Measurements from ENCODE around the gene MED29. TPM values are rescaled to one million over a fixed set of nuclear protein-coding genes. Genes with fewer than 3 reads are reported as not detected.

MED29 gene
- total RNA-seq, 1 donor from 2014 or later = 37.8 TPM

DNA sequence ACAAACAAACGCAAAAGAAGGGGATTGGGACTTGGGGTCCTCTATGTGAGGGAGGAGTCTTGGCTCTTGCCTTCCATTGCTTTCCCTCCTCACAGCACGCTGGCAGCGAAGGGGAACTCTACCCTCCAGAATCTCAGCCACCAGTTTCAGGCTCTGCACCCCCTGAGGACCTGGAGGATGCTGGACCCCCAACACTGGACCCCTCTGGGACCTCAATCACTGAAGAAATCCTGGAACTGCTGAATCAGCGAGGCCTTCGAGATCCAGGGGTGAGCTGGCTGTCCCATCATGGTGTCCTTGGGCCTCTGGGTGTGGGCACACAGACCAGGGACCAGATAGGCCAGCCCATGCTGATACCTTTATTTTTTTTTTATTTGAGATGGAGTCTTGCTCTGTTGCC lies 30.8 kb downstream of the MED29 start:
- no peaks in the 10 kb centered on the region for H3K27me3 ChIP-seq
- H3K4me3 ChIP-seq = no peak overlapping the region
- TF ChIP-seq, protein P1, sequence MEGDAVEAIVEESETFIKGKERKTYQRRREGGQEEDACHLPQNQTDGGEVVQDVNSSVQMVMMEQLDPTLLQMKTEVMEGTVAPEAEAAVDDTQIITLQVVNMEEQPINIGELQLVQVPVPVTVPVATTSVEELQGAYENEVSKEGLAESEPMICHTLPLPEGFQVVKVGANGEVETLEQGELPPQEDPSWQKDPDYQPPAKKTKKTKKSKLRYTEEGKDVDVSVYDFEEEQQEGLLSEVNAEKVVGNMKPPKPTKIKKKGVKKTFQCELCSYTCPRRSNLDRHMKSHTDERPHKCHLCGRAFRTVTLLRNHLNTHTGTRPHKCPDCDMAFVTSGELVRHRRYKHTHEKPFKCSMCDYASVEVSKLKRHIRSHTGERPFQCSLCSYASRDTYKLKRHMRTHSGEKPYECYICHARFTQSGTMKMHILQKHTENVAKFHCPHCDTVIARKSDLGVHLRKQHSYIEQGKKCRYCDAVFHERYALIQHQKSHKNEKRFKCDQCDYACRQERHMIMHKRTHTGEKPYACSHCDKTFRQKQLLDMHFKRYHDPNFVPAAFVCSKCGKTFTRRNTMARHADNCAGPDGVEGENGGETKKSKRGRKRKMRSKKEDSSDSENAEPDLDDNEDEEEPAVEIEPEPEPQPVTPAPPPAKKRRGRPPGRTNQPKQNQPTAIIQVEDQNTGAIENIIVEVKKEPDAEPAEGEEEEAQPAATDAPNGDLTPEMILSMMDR (IDR thresholded peaks at IDR 0.05) = no peak
- TF ChIP-seq POLR2A (IDR thresholded peaks at IDR 0.05) (no peak), POLR2AphosphoS5 (IDR thresholded peaks at IDR 0.05; ENCODE audit: insufficient read depth in 1 of 2, low read depth in 1 of 2) (no peak)
- H3K36me3 ChIP-seq = peaks cover 0 to 32% of the 10 kb centered on the region in 2 donors
- DNase-seq (ENCODE audit: extremely low spot score in 2 of 2) = no peak
- intact Hi-C loops (cut with DNase I) = no loop called here
- no peak overlapping the region for H3K27ac ChIP-seq
- no peaks in the 10 kb centered on the region for H3K9me3 ChIP-seq
- no peaks in the 10 kb centered on the region for H3K4me1 ChIP-seq

DNA sequence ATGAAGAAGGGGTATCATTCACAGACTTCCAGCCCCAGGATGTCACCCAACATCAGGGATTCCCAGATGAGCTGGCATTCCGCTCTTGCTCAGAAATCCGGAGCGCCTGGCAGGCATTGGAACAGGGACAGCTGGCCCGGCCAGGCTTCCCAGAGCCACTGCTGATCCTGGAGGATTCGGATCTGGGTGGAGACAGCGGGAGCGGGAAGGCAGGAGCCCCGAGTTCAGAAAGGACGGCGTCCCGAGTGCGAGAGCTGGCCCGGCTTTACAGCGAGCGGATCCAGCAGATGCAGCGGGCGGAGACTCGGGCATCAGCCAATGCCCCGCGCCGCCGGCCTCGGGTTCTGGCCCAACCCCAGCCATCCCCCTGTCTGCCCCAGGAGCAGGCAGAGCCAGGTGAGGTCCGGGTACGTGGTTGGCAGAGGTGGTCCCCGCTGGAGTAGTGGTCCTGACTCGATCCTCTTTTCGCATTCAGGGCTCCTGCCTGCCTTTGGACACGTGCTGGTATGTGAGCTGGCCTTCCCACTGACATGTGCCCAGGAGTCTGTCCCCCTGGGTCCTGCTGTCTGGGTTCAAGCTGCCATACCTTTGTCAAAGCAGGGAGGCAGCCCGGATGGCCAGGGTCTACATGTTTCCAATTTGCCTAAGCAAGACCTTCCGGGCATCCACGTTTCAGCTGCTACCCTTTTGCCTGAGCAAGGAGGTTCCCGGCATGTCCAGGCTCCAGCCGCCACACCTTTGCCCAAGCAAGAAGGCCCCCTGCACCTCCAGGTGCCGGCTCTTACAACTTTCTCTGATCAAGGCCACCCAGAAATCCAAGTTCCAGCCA lies 32.3 kb downstream of the MED29 start:
- no peak overlapping the region for H3K27ac ChIP-seq
- H3K27me3 ChIP-seq = no peaks in the 10 kb centered on the region
- H3K9me3 ChIP-seq = no peaks in the 10 kb centered on the region
- H3K4me3 ChIP-seq = no peak overlapping the region
- no peak for TF ChIP-seq POLR2A (IDR thresholded peaks at IDR 0.05)
- peaks cover 0 to 21% of the 10 kb centered on the region in 2 donors for H3K36me3 ChIP-seq
- DNase-seq (ENCODE audit: extremely low spot score in 2 of 2) = no peak
- intact Hi-C loops (cut with DNase I) = no loop called here
- peaks cover 5% of the 10 kb centered on the region for H3K4me1 ChIP-seq

DNA sequence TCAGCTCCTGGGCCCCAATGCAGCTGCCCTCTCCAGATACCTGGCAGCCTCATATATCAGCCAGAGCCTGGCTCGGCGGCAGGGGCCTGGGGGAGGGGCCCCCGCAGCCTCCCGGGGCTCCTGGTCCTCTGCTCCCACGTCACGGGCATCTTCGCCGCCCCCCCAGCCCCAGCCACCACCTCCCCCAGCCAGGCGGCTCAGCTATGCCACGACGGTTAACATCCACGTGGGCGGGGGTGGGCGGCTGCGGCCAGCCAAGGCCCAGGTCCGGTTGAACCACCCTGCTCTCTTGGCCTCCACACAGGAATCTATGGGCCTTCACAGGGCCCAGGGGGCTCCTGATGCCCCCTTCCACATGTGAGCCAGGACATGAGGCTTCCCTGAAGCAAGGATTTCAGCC lies 33.8 kb downstream of the MED29 start:
- Histone ChIP-seq H3K27me3 (no peaks in the 10 kb centered on the region), H3K9me3 (no peaks in the 10 kb centered on the region), H3K36me3 (peaks cover 0 to 9% of the 10 kb centered on the region in 2 donors), H3K4me1 (peaks cover 13% of the 10 kb centered on the region), H3K4me3 (no peak overlapping the region), H3K27ac (no peak overlapping the region)
- intact Hi-C loops (cut with DNase I) = no loop called here
- TF ChIP-seq POLR2A (IDR thresholded peaks at IDR 0.05) (no peak), POLR2AphosphoS5 (IDR thresholded peaks at IDR 0.05; ENCODE audit: insufficient read depth in 1 of 2, low read depth in 1 of 2) (no peak)
- TF ChIP-seq, protein P1 (IDR thresholded peaks at IDR 0.05) = no peak
- DNase-seq (ENCODE audit: extremely low spot score in 2 of 2) = no peak

DNA sequence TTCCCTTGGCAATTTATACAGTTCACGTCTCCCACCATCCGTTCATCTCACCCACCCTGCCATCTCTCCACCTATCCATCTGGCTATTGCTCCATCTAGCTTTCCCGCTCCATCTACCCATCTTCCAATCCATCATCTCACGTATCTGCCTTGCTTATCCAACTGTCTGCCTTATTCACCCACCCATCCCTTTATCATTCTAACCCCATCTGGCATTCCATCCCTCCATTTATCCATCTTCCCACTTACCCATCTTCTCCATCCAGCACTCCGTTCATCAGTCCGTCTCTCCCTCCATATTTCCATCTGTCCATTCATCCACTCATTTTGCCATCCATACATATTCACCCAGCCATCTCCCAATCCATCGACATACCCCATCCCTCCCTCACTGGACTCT lies 34.6 kb downstream of the MED29 start:
- Histone ChIP-seq H3K9me3 (no peaks in the 10 kb centered on the region), H3K4me3 (no peak overlapping the region), H3K27ac (no peak overlapping the region), H3K4me1 (peaks cover 13% of the 10 kb centered on the region), H3K36me3 (peaks cover 0 to under 1% of the 10 kb centered on the region in 2 donors), H3K27me3 (no peaks in the 10 kb centered on the region)
- intact Hi-C loops (cut with DNase I) = no loop called here
- DNase-seq (ENCODE audit: extremely low spot score in 2 of 2) = no peak
- TF ChIP-seq, protein P1 (IDR thresholded peaks at IDR 0.05) = no peak
- TF ChIP-seq POLR2A (IDR thresholded peaks at IDR 0.05) (no peak), POLR2AphosphoS5 (IDR thresholded peaks at IDR 0.05; ENCODE audit: insufficient read depth in 1 of 2, low read depth in 1 of 2) (no peak)

DNA sequence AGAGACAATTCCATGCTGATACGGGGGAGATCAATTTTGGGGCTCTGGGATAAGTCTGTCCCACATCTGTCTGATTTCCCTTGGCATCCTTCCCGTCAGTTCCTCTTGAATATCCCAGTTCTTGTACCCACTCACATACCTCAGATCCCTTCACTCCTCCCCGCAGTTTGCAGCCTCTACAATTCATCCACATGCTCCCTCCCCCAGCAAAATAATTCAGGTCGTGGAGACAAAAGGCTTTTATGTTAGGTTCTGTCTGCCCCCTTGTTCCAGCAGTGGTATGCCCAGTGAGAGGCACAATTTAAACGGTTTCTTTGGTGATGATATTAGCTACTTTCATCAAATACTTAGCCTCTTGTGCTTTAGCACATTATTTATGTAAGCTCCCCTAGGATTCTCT lies 35.0 kb downstream of the MED29 start:
- Histone ChIP-seq H3K4me3 (no peak overlapping the region), H3K36me3 (peaks cover 0 to 4% of the 10 kb centered on the region in 2 donors), H3K4me1 (peaks cover 17% of the 10 kb centered on the region), H3K27ac (no peak overlapping the region), H3K9me3 (no peaks in the 10 kb centered on the region), H3K27me3 (no peaks in the 10 kb centered on the region)
- intact Hi-C loops (cut with DNase I) = no loop called here
- no peak for TF ChIP-seq POLR2AphosphoS5 (IDR thresholded peaks at IDR 0.05; ENCODE audit: insufficient read depth in 1 of 2, low read depth in 1 of 2)
- TF ChIP-seq, protein P1 (IDR thresholded peaks at IDR 0.05) = no peak
- TF ChIP-seq POLR2A (IDR thresholded peaks at IDR 0.05) = no peak
- no peak for DNase-seq (ENCODE audit: extremely low spot score in 2 of 2)
